Hematopoietic multipotent progenitor cell treated with erythropoietin and hydrocortisone succinate and interleukin-3 and kit ligand, for 17 days (in vitro differentiated cells): ENCODE data around the gene PIK3IP1.
"Not testable (repeated sequence)": the region's sequence is repeated elsewhere in the genome, so short reads cannot be mapped to it uniquely, and the experiment has no call there.

ENCODE experiments used
- DNase-seq: peaks from one replicate; pipeline ENCODE4 v3.0.0-alpha.2; 2015; ENCODE audit warnings: low spot score

The PIK3IP1 gene, protein sequence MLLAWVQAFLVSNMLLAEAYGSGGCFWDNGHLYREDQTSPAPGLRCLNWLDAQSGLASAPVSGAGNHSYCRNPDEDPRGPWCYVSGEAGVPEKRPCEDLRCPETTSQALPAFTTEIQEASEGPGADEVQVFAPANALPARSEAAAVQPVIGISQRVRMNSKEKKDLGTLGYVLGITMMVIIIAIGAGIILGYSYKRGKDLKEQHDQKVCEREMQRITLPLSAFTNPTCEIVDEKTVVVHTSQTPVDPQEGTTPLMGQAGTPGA

DNA sequence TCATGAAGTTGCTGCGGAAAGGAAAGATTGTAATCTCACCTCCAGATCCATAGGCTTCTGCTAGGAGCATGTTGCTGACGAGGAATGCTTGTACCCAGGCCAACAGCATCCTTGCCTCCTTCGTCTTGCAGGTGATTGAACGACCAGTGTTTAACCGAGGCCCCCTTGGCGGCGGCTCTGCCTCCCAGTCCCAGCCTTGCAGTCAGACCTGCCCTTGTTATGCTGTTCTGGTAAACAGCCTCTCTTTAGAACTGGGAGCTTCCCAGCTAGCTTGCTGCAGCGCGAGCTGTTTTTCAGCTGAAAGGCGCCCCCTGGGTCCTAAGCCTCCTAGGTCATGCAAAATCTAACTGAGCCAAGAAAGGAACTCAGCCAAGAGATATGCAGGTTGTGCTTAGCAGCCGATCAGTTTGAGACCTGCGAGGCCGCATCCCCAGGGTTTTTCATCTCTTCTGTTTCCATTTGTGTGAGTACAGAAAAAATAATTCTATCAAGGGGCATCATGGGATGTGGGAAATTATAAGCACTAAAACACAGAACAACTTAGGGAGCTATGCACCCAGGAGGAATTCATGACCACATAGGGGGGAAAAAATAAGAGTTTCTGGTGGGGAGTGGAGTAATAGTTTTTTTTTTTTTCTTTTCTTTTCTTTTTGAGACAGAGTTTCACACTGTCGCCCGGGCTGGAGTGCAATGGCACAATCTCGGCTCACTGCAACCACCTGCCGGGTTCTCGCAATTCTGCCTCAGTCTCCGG is at the start of gene PIK3IP1:
TSS of gene PIK3IP1 (minus strand) at position 253 of the 754 bp plus-strand sequence. CDS start at position 109, 144 bp downstream.
- DNase-seq = peak; percentile 92

DNA sequence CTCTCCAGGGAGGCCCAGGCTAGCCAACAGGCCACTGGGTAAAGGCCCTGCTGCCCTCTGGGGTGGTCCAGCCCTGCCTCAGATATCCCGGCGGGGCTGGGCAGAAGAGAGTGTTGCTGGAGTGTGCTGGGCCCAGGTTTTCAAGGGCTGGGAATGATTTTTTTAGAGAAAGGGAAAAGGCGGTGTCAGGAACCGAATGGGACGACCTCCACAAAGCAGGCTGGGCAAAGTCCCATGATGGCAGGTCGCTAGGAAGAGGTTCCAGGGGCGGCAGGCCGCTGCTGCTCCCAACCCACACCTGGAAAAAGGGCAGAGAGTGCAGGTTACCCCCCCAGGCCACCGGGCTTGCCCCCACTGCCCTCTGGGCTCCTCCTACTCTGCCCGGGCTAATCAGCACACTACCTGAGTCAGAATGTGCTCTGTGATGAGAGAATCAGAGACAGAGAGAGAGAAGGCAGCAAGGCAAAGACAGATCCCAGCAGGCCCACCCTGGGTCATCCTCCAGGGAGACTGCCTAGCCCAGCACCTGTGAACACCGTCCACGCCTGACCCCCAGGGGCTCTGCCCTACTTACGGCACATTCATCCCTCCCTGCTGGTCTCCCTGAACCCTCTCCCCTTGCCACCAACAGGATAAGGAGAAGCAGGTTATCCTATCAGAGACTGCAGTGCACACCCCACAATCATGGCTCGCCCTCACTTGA is 49.2 kb upstream of the PIK3IP1 start:
- DNase-seq = no peak

DNA sequence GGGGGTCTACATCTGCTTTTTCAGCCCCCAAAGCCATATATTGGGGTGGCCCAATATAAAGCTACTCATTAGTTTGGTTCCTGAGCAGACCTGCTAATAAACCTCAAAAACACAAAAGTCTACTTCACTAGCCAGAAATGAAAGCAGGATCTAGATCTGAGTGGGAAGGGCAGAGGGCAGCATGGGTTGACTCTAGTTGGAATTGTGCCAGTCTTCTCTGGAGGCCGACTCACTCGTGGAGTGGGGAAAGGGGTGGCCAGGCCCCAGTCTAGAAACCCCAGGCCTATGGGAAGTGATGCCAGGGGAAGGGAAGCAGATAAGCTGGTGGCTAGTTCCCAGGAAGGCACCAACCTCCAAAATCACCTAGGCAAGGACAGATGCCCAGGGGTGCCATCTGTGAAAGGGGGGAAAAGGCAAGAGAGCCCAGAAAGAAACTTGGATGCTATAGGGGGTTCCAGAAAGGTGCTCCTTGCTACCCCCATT is 48.5 kb upstream of the PIK3IP1 start:
- no peak for DNase-seq

DNA sequence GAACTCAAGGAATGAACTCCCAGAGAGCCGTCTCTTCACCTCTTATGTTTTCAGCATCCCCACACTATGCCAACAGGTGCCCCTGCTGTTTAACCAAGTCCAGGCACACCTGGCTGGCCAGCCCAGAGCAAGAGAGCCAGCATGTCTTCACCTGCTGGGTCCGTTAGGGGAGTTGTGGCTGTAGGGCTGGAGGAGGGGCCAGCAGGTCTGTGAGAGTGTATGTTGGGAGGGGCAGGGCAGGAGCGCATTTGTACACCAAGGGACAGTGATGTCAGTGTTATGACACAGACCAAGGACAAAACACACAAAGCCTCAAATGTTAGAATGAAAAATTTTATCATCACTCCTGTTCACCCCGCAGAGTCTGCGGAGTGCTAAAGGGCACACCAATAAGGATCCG is 48.1 kb upstream of the PIK3IP1 start:
- DNase-seq = no peak

DNA sequence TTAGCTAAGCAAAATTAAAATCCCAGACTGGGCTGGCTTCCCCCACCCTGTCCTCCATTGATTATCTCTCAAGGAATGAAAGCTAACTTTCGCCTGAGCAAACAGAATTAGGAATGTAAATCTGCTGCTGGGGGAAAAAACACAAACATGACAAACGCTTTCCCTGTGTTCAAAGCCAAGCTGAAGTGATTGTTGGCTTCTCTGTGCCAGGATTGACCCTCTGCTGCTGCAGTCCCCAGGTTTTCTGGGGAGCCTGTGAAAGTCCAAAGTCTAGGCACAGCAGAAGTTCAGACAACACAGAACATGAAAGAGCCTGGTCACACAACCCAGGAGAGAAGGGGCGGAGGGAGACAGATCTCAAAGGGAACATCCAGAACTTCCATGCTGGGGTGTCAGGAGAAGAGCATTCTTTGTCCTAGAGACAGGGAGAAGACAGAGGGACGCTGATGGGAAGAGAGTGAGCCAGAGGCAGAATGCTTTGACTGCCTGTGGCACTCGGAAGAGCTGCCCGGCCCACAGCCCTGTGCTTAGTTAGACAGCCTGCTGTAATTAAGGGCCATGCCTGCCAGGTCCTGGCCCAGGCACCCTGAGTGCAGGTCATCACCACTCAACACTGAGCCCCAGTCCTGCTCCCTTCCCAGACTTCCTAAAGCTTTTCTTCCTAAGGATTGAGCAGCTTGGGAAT is 47.0 kb upstream of the PIK3IP1 start:
- DNase-seq = no peak

DNA sequence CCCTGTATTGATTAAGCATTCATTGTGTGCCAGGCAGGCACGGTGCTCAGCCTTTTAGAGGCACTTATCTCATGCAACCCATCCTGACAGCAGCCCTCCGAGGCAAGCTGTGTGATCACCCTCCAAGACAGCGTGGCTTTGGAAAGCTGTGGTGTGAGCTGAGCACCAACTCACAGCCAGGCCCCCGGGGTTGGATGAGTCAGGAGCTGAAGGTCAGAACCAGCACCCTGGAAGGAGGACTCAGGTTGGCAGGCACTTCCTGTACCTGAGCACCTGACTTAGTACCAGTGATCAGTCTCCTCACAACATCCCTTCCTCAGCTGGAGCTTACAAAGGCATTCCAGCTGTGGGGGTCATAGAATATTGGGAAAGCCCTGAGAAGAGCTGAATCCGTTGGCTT is 44.9 kb upstream of the PIK3IP1 start:
- no peak for DNase-seq

DNA sequence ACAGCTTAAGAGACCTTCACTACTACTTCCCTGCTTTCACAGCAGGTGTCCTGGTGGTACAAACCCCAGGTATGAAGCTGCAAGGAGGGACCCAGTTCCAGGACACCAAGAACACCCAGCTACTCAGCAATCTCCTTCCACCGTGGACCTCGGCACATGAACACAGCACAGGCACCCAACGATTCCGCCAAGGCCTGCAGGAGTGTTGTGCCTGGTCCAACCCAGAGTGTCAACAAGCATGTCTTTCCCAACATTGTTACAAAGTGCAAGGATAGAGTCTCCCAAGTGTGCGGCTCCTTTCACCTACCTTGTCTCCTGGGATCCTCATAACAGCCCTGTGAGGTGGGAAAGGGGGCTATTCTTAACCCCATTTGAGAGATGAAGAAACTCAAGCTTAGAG is 42.0 kb upstream of the PIK3IP1 start:
- DNase-seq = no peak

DNA sequence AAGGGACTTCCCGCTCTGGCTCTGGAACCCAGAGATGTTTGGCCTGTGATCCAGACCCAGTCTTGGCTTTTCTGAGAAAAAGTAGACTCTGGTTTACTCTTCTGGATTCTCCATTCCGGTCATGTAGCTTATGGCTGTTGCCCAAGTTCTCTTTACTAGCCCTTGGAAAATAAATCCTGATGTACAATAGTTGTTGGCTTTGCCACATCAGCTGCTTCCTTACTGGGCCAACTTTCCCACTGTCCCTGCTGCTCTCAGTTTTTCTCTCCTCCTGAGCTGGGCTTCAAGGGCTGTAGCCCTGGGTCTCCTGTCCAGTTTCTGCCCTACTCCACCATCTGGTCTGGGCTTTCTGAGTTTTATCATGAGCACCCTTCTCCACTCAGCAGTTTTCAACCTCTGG is 41.4 kb upstream of the PIK3IP1 start:
- no peak for DNase-seq

DNA sequence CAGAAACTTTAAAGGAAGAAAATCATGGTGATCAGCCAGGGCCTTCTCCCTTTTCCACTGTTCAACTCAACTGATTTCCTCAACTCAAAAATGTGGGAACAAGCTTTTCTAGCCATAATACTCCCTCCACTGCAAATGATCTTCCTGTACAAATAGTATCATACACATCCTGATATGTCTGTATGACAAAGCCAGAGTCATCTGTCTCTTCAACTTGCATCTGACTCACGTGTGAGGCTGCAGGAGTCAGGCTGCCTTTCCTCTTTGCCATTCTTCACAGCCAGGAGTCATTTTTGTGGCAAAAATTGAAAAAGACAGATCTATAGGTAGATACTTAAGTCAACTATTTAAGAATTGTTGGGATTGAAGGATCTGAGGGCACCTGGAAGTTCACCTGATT is 40.6 kb upstream of the PIK3IP1 start:
- DNase-seq = no peak

DNA sequence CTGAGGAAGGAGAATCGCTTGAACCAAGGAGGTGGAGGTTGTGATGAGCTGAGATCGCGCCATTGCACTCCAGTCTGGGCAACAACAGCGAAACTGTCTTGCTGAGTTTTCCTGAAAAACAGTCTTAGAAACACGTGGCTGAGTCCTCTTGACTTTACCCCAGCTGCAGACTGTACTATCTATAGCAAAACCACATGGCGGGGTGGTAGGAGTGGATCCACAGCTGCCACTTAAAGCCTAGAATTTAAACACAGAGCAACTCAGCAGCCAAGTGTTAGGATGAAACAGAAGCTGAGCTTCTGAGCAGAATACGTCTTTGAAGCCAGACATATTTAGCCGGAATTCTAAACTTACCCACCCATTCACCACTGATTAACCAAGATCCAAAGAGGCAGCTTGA is 39.7 kb upstream of the PIK3IP1 start:
- DNase-seq = no peak

DNA sequence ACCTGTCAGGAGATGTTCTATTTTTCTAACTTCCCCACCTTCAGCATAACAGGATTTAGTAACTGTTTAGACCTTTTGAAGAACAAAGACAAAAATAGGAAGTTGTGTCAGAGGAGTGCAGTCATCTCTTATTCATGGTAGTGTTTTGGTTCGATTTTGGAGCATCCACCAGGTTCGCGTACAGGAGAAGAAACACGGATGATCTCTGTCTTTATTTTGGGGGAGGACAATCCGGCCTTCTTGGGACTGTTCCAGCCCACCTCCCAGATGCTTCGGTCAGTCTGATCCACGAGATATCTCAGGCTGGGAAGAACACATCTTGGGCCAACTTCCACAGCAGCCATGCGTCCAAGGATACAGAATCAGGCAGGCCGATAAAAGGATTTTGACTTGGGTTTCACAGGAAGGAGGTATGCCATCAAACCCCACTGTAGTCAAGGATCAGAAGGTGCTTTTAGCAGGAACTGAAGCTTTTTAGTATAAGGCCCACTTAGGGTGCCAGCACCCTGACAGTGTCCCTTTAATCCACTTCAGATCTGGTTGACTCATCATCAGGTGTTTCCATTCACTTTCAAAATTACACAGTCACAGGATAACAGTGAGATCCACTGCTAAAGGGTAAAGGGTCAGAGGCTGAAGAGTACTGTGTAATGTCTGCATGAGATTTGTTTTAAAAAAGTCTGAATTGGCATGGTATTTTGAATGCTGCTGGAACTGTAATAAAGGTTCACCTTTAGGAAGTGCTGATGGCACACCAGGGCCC is 37.3 kb upstream of the PIK3IP1 start:
- DNase-seq = no peak

DNA sequence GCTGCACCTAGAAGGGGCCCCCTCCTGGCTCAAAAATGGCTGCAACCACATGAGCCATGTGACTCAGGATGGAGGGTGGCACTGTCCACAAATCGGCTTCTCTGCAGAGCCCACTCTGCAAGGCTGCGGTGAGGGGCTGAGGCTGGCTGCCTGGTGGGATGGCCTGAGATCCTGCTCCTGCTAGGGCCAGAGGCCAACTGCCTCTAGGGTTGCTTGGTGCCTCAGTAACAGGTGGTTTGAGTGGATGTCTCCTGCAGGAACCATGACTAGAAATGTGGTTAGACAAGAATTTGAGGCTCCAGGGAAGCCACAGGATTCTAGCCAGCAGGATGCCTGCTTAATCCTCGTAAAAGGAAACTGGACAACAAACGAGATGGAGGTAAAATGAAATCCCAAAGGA is 36.7 kb upstream of the PIK3IP1 start:
- no peak for DNase-seq

DNA sequence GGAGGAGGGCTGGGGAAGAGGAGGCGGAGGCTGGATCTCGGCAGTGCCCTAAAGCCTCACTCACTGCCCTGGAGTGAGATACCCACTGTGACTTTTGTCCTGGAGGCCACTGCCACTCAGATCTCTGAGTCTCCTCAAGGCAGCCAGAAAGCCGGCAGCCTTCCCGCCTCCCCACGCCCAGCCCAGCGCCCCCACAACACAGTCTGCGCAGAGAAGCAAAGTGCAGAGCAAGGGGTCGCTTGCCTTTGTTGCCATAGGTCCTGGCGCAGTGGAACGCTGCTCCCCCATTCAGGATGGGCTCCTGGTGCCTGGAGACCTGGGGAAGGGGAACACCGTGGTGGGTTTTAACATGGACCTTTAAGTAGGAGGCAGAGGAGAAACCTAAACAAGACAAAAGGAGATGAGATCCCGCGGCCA is 36.3 kb upstream of the PIK3IP1 start:
- no peak for DNase-seq

DNA sequence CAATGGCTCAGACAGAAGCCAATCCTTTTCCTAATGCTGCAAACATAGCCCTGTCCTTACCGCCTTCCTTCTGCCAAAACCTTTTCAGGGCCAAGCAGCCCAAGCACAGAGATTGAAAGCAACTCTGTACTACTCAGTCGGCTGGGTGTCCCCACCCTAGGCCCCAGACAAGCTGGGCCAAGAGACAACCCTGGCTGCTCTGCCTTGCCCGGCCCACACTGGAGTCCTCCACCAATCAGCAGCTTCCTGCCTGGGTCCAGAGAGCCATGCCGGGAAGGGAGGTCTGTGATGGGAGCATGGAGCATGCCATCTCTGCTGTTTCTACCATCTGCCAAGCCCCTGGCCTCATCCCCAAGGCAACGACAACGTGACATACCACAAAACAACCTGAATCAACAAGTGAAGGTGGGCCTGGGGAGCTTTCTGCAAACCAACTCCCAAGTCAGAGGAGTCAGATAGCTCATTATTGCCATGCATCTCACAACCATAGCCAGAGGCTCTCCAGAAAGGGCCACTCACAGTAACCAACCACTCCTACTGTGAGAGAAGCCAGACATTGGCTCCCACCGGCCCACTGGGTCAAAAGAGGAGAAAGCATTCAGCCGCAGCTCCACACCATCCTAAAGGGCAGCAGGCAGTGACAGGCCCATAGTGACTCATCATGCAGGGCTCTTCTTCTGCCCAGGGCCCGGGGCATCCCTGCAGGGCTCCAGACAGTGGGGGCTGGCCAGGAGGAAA is 35.7 kb upstream of the PIK3IP1 start:
- no peak for DNase-seq

DNA sequence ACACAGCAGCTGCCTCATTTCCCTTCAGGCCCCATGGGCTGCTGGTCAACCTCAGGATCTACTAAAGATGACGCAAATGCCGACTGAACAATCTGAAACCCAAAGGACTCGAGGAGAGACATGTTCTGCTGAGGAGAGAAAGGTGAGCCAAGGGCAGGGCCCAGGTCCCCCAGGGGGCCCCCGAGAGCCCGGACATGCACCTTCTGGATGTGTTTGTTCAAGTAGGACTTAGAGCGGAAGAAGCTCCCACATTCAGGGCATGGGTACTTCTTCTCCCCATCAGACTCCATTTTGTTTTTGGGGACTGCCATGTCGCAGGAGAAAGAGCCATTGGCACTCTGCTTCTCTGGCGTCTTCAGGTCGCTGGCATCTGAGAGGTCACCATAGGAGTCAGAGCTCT is 34.6 kb upstream of the PIK3IP1 start:
- DNase-seq = no peak

DNA sequence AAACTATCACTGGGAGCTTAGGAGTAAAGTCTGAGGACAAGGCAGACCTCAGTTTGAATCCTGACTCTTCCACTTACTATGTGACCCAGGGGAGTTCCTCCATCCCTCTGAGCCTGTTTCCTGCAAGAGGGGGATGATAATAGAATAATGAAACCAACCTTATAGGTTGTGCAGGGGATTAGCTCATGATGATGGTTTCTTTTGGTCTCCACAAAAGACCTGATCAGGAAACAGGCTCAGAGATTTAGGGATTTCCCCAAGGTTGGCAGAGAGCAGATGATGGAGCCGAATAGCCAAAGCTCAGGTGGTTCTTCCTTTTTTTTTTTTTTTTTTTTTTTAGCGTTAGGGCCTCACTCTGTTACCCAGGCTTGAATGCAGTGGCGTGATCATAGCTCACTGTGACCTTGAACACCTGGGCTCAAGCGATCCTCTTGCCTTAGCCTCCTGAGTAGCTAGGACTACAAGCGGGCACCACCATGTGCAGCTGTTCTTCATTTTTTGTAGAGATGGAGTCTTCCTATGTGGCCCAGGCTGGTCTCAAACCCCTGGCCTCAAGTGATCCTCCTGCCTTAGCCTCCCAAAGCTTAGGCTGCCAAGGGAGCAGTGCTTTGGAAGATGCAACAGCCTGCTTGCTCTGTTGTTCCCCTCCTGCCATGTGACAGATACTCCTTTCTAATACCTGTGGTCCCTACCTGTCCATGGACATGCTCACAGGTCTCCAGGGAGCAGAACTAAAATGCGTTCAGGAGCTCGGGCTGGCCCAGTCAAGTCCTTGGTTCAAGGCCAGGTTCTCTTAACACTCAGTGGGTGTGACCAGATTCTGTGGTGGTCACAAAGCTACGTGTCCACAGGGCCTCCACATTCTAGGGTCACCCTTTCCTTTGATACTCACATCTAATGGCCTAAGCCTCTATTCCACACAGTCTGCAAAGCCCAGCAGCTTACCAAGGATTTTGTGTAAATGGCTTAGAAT is 31.6 kb upstream of the PIK3IP1 start:
- no peak for DNase-seq

DNA sequence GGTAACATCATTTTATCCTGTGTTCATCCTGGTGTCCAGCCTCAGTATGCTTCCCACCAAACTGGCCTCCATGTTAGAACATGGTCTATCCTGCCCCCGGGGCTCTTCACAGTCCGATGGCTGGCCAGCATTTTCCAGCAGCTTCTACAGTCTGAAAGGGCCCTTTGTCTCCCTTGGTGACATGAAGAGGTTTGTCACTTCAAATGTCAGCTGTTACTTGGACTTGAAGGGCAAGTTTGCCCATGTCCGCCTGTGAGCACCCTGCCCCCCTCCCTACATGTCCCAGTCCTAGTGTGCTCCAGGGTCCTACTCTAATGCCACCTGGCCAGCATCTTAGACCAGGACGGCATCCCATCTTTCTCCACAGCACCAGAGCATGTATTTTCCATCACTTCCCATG is 29.1 kb upstream of the PIK3IP1 start:
- DNase-seq = no peak

DNA sequence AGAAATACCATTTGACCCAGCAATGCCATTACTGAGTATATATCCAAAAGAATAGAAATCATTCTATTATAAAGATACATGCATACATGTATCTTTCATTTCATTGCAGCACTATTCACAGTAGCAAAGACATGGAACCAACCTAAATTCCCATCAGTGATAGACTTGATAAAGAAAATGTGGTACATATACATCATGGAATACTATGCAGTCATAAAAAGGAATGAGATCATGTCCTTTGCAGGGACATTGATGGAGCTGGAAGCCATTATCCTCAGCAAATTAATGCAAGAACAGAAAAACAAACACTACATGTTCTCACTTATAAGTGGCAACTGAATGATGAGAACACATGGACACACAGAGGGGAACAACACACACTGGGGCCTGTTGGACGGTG is 21.9 kb upstream of the PIK3IP1 start:
- DNase-seq = not testable (repeated sequence)

DNA sequence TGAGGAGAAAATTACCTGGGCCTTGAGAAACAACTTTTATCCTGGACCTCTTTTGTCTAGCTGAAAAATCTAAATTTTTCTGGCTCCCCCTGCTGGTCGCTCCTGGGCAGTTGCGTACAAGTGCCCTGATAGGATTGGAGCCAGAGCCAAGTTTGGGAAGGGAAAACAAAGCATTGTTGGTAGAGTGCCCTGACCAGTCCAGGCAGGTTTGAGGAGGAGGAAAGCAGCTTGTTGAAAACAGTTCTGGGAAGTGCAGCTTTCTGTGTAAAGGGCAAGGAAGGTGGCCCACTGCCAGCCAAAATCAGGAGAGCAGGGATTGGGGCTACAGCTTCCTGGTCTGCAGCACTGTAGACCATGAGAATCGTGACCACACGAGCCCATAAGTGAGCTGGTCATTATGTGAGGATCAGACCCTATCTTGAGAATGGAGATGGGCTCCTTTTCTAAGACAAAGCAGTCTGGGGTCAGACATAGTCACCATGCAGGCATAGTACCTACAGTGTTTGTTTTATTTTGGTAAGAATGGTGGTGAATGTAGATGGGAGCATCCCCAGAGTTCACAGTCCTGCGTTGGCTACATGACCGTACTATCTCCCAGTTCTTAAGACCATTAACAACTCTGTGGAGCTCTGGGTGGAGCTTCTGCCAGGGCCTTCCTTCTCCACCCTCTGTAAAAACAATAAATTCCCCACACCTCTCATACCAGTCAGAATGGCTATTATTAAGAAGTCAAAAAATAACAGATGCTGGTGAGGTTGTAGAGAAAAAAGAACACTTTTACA is 21.3 kb upstream of the PIK3IP1 start:
- peak; percentile 74 for DNase-seq
